Transverse colon (tissue), 4 donors: ENCODE measurements around the gene ZNF385B. TPM values are rescaled to one million over a fixed set of nuclear protein-coding genes. Genes with fewer than 3 reads are reported as not detected.

Source experiments
- DNase-seq: peaks from one replicate; pipeline ENCODE4 v3.0.0-alpha.2; 2019
- H3K27ac ChIP-seq, 4 donors: fragments of 200-600 bp; sonication (generic); 2 replicates each; pipeline ENCODE4 v1.5.1; 2016 to 2018; ENCODE audit warnings: inconsistent platforms in 4 of 4
- H3K27me3 ChIP-seq: fragments of 200-600 bp; sonication (generic); 2 replicates; pipeline ENCODE4 v1.5.1; 2017; ENCODE audit warnings: inconsistent platforms
- H3K36me3 ChIP-seq, 4 donors: fragments of 200-600 bp; sonication (generic); 2 replicates each; pipeline ENCODE4 v1.5.1; 2017 to 2019; ENCODE audit warnings: inconsistent platforms in 4 of 4
- H3K4me1 ChIP-seq, 4 donors: fragments of 200-600 bp; sonication (generic); 2 replicates each; pipeline ENCODE4 v1.5.1; 2017 to 2020; ENCODE audit warnings: inconsistent platforms in 4 of 4
- H3K4me3 ChIP-seq, 4 donors: fragments of 200-600 bp; sonication (generic); 1 replicate in 1 of 4; 2 replicates in 3 of 4; pipeline versions ENCODE4 v1.5.1 to v1.6.1; 2017 to 2019; ENCODE audit warnings: inconsistent platforms in 4 of 4
- H3K9me3 ChIP-seq, 2 donors: fragments of 200-600 bp; sonication (generic); 2 replicates each; pipeline ENCODE4 v1.5.1; 2017 to 2019; ENCODE audit warnings: inconsistent platforms in 2 of 2
- EP300 ChIP-seq: sonication (generic); formaldehyde crosslinking; IDR thresholded peaks from one replicate; pipeline ENCODE4 v1.6.1; 2017; ENCODE audit warnings: antibody characterized with exemption, low read depth
- POLR2A ChIP-seq: fragments of 450-650 bp; IDR thresholded peaks from one replicate; pipeline ENCODE4 v1.6.1; 2016; ENCODE audit warnings: antibody characterized with exemption, mild to moderate bottlenecking, moderate library complexity
- POLR2AphosphoS5 ChIP-seq, 3 donors: sonication (generic); formaldehyde crosslinking; IDR thresholded peaks; one replicate each; pipeline ENCODE4 v1.6.1; 2016; ENCODE audit warnings: antibody characterized with exemption in 3 of 3
- WGBS, 2 donors: methylation state at CpG; one replicate each; pipeline ENCODE4 v1.1.5; 2018; ENCODE audit warnings: low coverage in 1 of 2; 5-methylcytosine and 5-hydroxymethylcytosine counted together
- in situ Hi-C, 4 donors: fragments of 200-750 bp; cut with MboI; loops; one replicate each; pipeline versions ENCODE4 v1.15.0 to v1.15.1; 2017; ENCODE audit warnings: low sequenced_read_pairs in 3 of 4, low pct_ligation_motif_present in 1 of 4, low pct_unique_long_range_greater_than_20kb in 1 of 4
- intact Hi-C: fragments of 100-400 bp; cut with DNase I; formaldehyde crosslinking; loops from one replicate; pipeline ENCODE4 v1.15.1; 2023; ENCODE audit warnings: low total_unique reads
- total RNA-seq, 4 donors: library from RNA; depleted of rRNA; stranded (reverse); fragments of >200 nt; gene quantifications; one replicate each; pipeline ENCODE4 v1.1.0, GENCODE V29; 2016
- TF ChIP-seq, protein P1 (sequence below), 5 experiments: fragments of 200-600 bp in 3 of 5; fragments of 450-650 bp in 2 of 5; sonication (generic) in 3 of 5; IDR thresholded peaks; 1 replicate in 2 of 5; 2 replicates in 3 of 5; pipeline ENCODE4 v1.5.1; 2016 to 2017; ENCODE audit warnings: antibody characterized with exemption in 5 of 5, inconsistent platforms in 3 of 5, mild to moderate bottlenecking in 2 of 5, moderate library complexity in 1 of 5

ZNF385B gene
- total RNA-seq, 4 donors from 2014 or later: 1.2 to 6.0 (median 2.4) TPM

DNA sequence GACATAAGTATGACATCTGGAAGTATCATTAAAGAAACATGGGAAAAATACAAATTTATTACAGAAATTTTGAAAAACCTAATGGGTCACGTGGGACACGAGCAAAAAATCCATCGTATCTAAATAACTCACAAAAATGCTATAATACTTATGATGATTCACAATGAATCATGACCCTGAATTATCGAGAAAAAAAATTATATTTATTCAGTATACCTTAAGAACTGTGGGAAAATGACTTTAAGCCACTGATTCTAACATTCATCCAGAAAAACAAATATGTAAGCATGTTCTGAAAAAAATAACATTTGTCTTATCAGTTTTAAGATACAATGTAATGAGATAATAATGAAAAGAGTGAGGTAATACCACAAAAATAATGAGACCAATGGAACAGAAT, 51.8 kb downstream of the ZNF385B start:
- no peak overlapping the region for H3K4me3 ChIP-seq
- H3K4me1 ChIP-seq: no peaks in the 10 kb centered on the region
- no peaks in the 10 kb centered on the region for H3K9me3 ChIP-seq
- no peaks in the 10 kb centered on the region for H3K27me3 ChIP-seq
- intact Hi-C loops: no loop called here
- in situ Hi-C loops: no loop called here
- no peak for DNase-seq
- no peaks in the 10 kb centered on the region for H3K36me3 ChIP-seq
- 89 to 90% methylated on average over 4 of the region's 4 CpGs for WGBS, 2 donors
- TF ChIP-seq, protein P1, sequence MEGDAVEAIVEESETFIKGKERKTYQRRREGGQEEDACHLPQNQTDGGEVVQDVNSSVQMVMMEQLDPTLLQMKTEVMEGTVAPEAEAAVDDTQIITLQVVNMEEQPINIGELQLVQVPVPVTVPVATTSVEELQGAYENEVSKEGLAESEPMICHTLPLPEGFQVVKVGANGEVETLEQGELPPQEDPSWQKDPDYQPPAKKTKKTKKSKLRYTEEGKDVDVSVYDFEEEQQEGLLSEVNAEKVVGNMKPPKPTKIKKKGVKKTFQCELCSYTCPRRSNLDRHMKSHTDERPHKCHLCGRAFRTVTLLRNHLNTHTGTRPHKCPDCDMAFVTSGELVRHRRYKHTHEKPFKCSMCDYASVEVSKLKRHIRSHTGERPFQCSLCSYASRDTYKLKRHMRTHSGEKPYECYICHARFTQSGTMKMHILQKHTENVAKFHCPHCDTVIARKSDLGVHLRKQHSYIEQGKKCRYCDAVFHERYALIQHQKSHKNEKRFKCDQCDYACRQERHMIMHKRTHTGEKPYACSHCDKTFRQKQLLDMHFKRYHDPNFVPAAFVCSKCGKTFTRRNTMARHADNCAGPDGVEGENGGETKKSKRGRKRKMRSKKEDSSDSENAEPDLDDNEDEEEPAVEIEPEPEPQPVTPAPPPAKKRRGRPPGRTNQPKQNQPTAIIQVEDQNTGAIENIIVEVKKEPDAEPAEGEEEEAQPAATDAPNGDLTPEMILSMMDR (IDR thresholded peaks at IDR 0.05): no peak
- no peak for TF ChIP-seq EP300
- no peak for TF ChIP-seq POLR2AphosphoS5 (IDR thresholded peaks at IDR 0.05)
- TF ChIP-seq POLR2A: no peak
- no peak overlapping the region for H3K27ac ChIP-seq

DNA sequence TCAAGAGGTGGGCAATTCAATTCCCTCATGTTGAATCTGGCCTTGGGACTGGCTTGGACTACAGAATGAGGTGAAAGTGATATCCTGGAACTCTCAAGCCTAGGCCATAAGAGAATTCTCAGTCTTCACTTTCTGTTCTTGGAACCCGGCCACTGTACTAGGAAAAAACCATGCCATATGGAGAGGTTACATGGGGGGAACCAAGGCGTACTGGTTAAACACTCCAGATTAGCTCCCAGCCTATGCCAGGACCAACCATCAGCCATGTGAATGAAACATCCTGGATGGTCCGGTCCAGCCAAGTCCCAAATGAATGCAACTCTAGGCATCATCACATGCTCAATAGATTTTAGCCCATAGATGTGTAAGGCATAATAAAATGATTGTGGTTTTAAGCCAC, 56.4 kb downstream of the ZNF385B start:
- no peaks in the 10 kb centered on the region for H3K27me3 ChIP-seq
- intact Hi-C loops (no loop called here), in situ Hi-C loops (no loop called here)
- H3K4me1 ChIP-seq: no peaks in the 10 kb centered on the region
- no peaks in the 10 kb centered on the region for H3K36me3 ChIP-seq
- WGBS, 2 donors: 97 to 100% methylated on average over 3 of the region's 3 CpGs
- TF ChIP-seq, protein P1 (IDR thresholded peaks at IDR 0.05): no peak
- TF ChIP-seq EP300: no peak
- no peak for TF ChIP-seq POLR2A
- DNase-seq: no peak
- H3K27ac ChIP-seq: no peak overlapping the region
- no peaks in the 10 kb centered on the region for H3K9me3 ChIP-seq
- H3K4me3 ChIP-seq: no peak overlapping the region

DNA sequence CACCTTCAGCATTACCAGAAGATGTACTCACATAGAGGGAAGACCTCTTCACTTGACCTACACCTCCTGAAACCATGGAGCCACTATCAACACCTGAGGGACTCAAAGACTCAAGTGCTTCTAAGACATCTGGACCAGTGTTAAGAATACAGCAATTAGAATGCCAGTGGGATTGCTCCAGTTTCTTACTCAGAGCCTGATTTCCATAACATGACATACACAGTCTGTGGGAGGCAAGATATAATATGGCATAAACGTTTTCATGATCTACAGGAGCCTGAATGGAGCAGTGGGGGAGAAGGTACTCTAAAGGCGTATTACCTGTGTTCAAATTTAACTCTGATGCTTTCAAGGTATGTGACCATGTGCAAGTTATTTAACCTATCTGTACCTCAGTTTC, 57.2 kb downstream of the ZNF385B start:
- 59 to 86% methylated on average over 1 to 2 of the region's 2 CpGs for WGBS, 2 donors
- in situ Hi-C loops: no loop called here

DNA sequence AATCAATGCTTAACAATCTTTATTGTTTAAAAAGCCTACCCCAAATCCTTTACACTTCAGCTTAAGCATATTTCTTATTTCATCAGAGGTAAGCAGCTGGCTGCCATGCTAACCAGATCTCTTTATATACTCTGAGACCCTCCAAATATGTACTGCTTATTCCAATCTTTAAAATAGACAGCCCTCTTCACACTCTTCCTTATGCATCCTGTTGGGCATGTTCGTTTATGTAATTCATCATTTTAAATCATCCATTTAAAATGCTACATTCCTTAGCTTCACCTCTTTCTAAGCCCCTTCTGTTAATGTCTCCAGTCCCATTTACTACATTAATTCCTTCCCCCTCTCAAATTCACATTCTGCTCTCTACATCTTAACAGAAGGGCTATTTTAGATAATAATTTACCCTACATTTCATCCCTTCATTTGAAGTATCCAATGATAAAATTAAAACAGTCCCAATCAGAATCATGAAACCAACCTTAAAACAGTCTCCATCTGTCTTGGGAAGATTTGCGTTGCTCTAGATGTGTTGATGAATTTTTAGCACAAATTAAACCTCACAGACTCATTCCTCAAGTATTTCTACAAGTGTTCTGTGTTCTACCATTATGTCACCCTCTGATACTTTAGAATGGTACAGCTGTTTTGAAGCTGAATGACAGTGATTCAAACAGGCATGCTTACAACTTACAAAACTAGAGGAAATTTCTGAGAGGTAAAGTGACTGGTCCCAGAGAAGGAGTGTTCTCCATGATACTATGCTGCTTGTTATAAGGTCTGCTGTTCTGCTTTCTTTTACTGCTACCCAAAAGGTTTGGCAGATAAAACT, 59.1 kb downstream of the ZNF385B start:
- Histone ChIP-seq H3K27ac (no peak overlapping the region), H3K36me3 (no peaks in the 10 kb centered on the region), H3K4me3 (no peak overlapping the region), H3K4me1 (no peaks in the 10 kb centered on the region), H3K27me3 (no peaks in the 10 kb centered on the region), H3K9me3 (no peaks in the 10 kb centered on the region)
- TF ChIP-seq POLR2A: no peak
- no peak for TF ChIP-seq POLR2AphosphoS5 (IDR thresholded peaks at IDR 0.05)
- TF ChIP-seq, protein P1 (IDR thresholded peaks at IDR 0.05): no peak
- DNase-seq: no peak
- intact Hi-C loops (no loop called here), in situ Hi-C loops (no loop called here)
- WGBS, 2 donors: 51 to 52% methylated on average over 2 of the region's 2 CpGs

More for the DNA sequence above, 57.2 kb downstream of the ZNF385B start:
- no peaks in the 10 kb centered on the region for H3K27me3 ChIP-seq
- no peaks in the 10 kb centered on the region for H3K9me3 ChIP-seq
- H3K4me1 ChIP-seq: no peaks in the 10 kb centered on the region
- no peaks in the 10 kb centered on the region for H3K36me3 ChIP-seq
- DNase-seq: no peak
- H3K27ac ChIP-seq: no peak overlapping the region
- TF ChIP-seq POLR2A (no peak), EP300 (no peak), POLR2AphosphoS5 (IDR thresholded peaks at IDR 0.05) (no peak)
- TF ChIP-seq, protein P1 (IDR thresholded peaks at IDR 0.05): no peak
- intact Hi-C loops: no loop called here
- no peak overlapping the region for H3K4me3 ChIP-seq
